GM21447 (cell line): Measurements from ENCODE around the gene SLC6A1.

ENCODE experiments used
- ATAC-seq: cut with Tn5 transposase; IDR thresholded peaks from one replicate; pipeline ENCODE4 v1.9.1; 2021; ENCODE audit not compliant: unreplicated experiment

SLC6A1 gene

GRCh38 chr3:10992943-10993728 is 588 bp downstream of the SLC6A1 start:
- ATAC-seq, result no peak

GRCh38 chr3:10993729-10994065 is 1.1 kb downstream of the SLC6A1 start:
- ATAC-seq, result no peak

GRCh38 chr3:10994306-10994705 is 1.8 kb downstream of the SLC6A1 start:
- ATAC-seq, result no peak

GRCh38 chr3:10995871-10996270 is 3.3 kb downstream of the SLC6A1 start:
- no peak for ATAC-seq

GRCh38 chr3:10996345-10997013 is 3.9 kb downstream of the SLC6A1 start:
- ATAC-seq, result no peak

- ATAC-seq, result no peak
Measured at GRCh38 chr3:10997196-10997595, 4.6 kb downstream of the SLC6A1 start.

- ATAC-seq, result no peak
Measured at GRCh38 chr3:10998542-10998941, 6.0 kb downstream of the SLC6A1 start.

- no peak for ATAC-seq
Measured at GRCh38 chr3:10999221-11000107, 6.9 kb downstream of the SLC6A1 start.

- ATAC-seq, result no peak
Measured at GRCh38 chr3:11000528-11000927, 8.0 kb downstream of the SLC6A1 start.

GRCh38 chr3:11001020-11001657 is 8.6 kb downstream of the SLC6A1 start:
- ATAC-seq, result no peak

- no peak for ATAC-seq
Measured at GRCh38 chr3:11001658-11002021, 9.1 kb downstream of the SLC6A1 start.

GRCh38 chr3:11002371-11002807 is 9.8 kb downstream of the SLC6A1 start:
- ATAC-seq, result no peak

GRCh38 chr3:11004563-11004962 is 12.0 kb downstream of the SLC6A1 start:
- ATAC-seq, result no peak

GRCh38 chr3:11005686-11006256 is 13.2 kb downstream of the SLC6A1 start:
- ATAC-seq, result no peak

GRCh38 chr3:11006986-11007933 is 14.7 kb downstream of the SLC6A1 start:
- no peak for ATAC-seq

- ATAC-seq, result no peak
Measured at GRCh38 chr3:11009898-11010297, 17.4 kb downstream of the SLC6A1 start.

- no peak for ATAC-seq
Measured at GRCh38 chr3:11010426-11011165, 18.0 kb downstream of the SLC6A1 start.

- ATAC-seq, result no peak
Measured at GRCh38 chr3:11014253-11014652, 21.7 kb downstream of the SLC6A1 start.

- no peak for ATAC-seq
Measured at GRCh38 chr3:11014752-11015151, 22.2 kb downstream of the SLC6A1 start.
